Gastroesophageal sphincter (tissue), 3 donors: ENCODE data around the gene TARDBP.

ENCODE experiments used
- CTCF ChIP-seq, 4 experiments: fragments of 200-600 bp in 2 of 4; fragments of 450-650 bp in 2 of 4; sonication (generic) in 1 of 4; IDR thresholded peaks; one replicate each; pipeline ENCODE4 v1.5.1; 2017 to 2019; ENCODE audit warnings: antibody characterized with exemption in 4 of 4, mild to moderate bottlenecking in 2 of 4, moderate library complexity in 2 of 4
- EP300 ChIP-seq: sonication (generic); formaldehyde crosslinking; IDR thresholded peaks from one replicate; pipeline ENCODE4 v1.6.1; 2017; ENCODE audit warnings: antibody characterized with exemption, mild to moderate bottlenecking
- POLR2A ChIP-seq, 2 donors: fragments of 450-650 bp; IDR thresholded peaks; one replicate each; pipeline ENCODE4 v1.6.1; 2017; ENCODE audit warnings: antibody characterized with exemption in 2 of 2, mild to moderate bottlenecking in 2 of 2, moderate library complexity in 1 of 2

DNA sequence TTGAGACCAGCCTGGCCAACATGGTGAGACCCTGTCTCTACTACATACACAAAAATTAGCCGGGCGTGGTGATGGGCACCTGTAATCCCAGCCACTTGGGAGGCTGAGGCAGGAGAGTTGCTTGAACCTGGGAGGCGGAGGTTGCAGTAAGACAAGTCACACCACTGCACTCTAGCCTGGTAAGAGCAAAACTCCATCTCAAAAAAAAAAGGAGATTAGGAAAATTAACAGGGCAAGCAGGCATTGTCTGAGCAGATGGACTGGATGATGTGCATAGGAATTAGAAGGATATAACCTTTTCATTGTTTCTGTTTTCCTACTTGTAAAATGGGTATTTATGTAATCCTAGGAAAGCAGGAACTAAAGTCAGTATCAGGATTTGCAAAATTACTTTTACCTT is 15.6 kb downstream of the TARDBP start:
- TF ChIP-seq CTCF (IDR thresholded peaks at IDR 0.05) = no peak
- no peak for TF ChIP-seq POLR2A (IDR thresholded peaks at IDR 0.05)
- no peak for TF ChIP-seq EP300
